ENCODE results near the gene LRRC8B. TPM values are rescaled to one million over a fixed set of nuclear protein-coding genes. Genes with fewer than 3 reads are reported as not detected.

The LRRC8B gene
- total RNA-seq, 2 experiments from 2014 or later = 41.1 to 42.1 TPM

DNA sequence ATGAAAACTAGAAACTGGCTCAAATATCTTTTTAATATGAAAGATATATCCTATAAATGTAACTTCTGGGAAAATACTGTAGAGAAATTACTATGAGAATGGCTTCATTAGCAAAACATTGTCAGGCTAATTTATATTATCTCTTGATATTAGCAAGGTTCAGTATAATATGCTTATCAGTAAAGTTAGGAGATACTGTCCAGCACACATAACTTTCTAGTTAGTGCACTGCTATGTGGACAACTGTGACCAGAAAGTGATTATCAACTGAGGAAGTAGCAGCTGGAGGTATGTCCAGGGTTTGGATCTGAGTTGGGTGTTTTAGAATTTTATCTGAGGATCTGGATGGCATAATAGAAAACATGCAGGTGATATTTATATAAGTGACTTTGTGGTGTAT lies 115.8 kb downstream of the LRRC8B start:
- Mint-ChIP-seq H3K4me3 (no peak overlapping the region), H3K36me3 (peaks cover 40% of the 10 kb centered on the region), H3K9me3 (peaks cover 10% of the 10 kb centered on the region), H3K27ac (peak overlapping the region; percentile 10), H3K27me3 (no peaks in the 10 kb centered on the region), H3K4me1 (ENCODE audit: low read depth) (peaks cover 76% of the 10 kb centered on the region)
- POLR2A ChIA-PET = interaction anchor here (2.4 kb wide), 1 partner anchor 26 kb away, joined by 5 read pairs; no protein-coding TSS in a partner anchor
- DNase-seq = no peak
- intact Hi-C loops (cut with micrococcal nuclease) = no loop called here
- CTCF ChIA-PET = interaction anchor here (1.1 to 1.2 kb wide), 2 partner anchors 122 to 157 kb away, joined by 3 to 6 read pairs; no protein-coding TSS in a partner anchor

GRCh38 chr1:89641781-89642180 lies 117.2 kb downstream of the LRRC8B start:
- peaks cover 68% of the 10 kb centered on the region for H3K4me1 Mint-ChIP-seq (ENCODE audit: low read depth)

DNA sequence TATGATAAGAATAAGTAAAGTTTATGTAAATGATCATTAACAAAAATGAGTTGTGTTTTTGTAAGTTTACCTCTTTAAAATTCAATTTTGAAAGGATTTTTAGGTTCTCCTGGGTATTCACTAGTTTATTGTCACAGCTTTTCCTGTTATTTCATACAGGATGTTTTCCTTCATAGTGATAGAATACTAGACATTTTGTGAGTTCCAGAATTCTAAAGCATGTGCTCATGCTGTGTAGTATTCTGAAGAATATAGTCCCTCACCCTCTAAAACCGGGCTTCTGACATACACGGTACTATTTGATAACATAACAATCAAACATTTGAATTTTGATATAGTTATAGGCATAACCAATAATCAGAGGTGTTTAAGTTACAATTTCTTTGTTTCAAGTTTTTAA lies 118.9 kb downstream of the LRRC8B start:
- intact Hi-C loops (cut with micrococcal nuclease) = no loop called here
- CTCF ChIA-PET = interaction anchor here (1.2 kb wide), 1 partner anchor 119 kb away, joined by 4 read pairs; no protein-coding TSS in a partner anchor
- H3K4me1 Mint-ChIP-seq (ENCODE audit: low read depth) = peaks cover 64% of the 10 kb centered on the region
- H3K36me3 Mint-ChIP-seq = peaks cover 44% of the 10 kb centered on the region
- POLR2A ChIA-PET = interaction anchor here (1.2 kb wide), 1 partner anchor 9 kb away, joined by 3 read pairs; no protein-coding TSS in a partner anchor
- no peaks in the 10 kb centered on the region for H3K27me3 Mint-ChIP-seq
- no peak overlapping the region for H3K4me3 Mint-ChIP-seq
- H3K9me3 Mint-ChIP-seq = peaks cover 24% of the 10 kb centered on the region
- DNase-seq = no peak
- H3K27ac Mint-ChIP-seq = peak overlapping the region; percentile 51

More at GRCh38 chr1:89641781-89642180, 117.2 kb downstream of the LRRC8B start:
- ChIA-PET POLR2A (interaction anchor here (2.4 kb wide), 1 partner anchor 25 kb away, joined by 5 read pairs; no protein-coding TSS in a partner anchor), CTCF (no interaction called here)
- no peaks in the 10 kb centered on the region for H3K27me3 Mint-ChIP-seq
- intact Hi-C loops (cut with micrococcal nuclease) = no loop called here
- H3K4me3 Mint-ChIP-seq = peak overlapping the region; percentile 10
- peaks cover 20% of the 10 kb centered on the region for H3K9me3 Mint-ChIP-seq
- no peak for DNase-seq
- H3K36me3 Mint-ChIP-seq = peaks cover 47% of the 10 kb centered on the region
- H3K27ac Mint-ChIP-seq = peak overlapping the region; percentile 75

DNA sequence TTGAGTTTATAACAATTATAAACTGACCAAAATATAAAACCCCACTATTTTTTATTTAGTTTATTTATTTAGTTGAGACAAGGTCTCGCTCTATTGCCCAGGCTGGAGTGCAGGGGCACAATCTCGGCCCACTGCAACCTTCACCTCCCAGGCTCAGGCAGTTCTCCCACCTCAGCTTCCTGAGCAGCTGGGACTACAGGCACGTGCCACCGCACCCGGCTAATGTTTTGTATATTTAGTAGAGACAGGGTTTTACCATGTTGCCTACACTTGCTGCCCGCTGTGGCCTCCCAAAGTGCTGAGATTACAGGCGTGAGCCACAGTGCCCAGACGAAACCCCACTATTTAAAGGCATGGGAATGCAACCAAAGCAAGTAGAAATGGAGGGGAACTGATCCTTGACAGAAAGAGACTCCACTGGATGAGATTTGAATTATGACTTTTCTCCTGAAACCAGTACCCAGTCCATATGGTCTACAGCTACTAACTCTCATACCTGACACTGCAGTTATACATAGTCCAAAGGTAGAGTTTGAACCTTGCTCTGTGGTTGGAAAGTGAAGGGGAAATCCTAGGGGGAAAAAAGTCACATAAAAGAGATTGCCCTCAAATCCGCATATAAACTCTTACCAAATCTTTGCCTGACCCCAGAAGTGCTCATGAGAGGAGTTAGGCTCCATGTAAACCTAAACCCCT lies 119.6 kb downstream of the LRRC8B start:
- Mint-ChIP-seq H3K27ac (peak overlapping the region; percentile 74), H3K27me3 (no peaks in the 10 kb centered on the region), H3K4me3 (no peak overlapping the region), H3K9me3 (peaks cover 24% of the 10 kb centered on the region), H3K36me3 (peaks cover 43% of the 10 kb centered on the region), H3K4me1 (ENCODE audit: low read depth) (peaks cover 66% of the 10 kb centered on the region)
- intact Hi-C loops (cut with micrococcal nuclease) = no loop called here
- no peak for DNase-seq
- CTCF ChIA-PET = interaction anchor here (0.6 to 3.1 kb wide), 3 partner anchors 11 to 119 kb away, joined by 4 to 21 read pairs (median 4); partner anchors contain the start of gene LRRC8C
- POLR2A ChIA-PET = no interaction called here

GRCh38 chr1:89646259-89646658 lies 121.6 kb downstream of the LRRC8B start:
- peaks cover 68% of the 10 kb centered on the region for H3K4me1 Mint-ChIP-seq (ENCODE audit: low read depth)
- peak overlapping the region; percentile 13 for H3K27ac Mint-ChIP-seq
- DNase-seq = no peak
- peaks cover 52% of the 10 kb centered on the region for H3K36me3 Mint-ChIP-seq
- ChIA-PET POLR2A (no interaction called here), CTCF (interaction anchor here (3.1 kb wide), 1 partner anchor 117 kb away, joined by 21 read pairs; no protein-coding TSS in a partner anchor)
- H3K27me3 Mint-ChIP-seq = no peaks in the 10 kb centered on the region
- intact Hi-C loops (cut with micrococcal nuclease) = no loop called here
- no peak overlapping the region for H3K4me3 Mint-ChIP-seq
- peaks cover 24% of the 10 kb centered on the region for H3K9me3 Mint-ChIP-seq

Other genes starting within 250 kb of the LRRC8B start
- under 1 TPM; 0.73 to 0.81 TPM for gene GBP6, start 160.8 kb upstream of the LRRC8B start, total RNA-seq
- 10 to 100 TPM; 36.4 to 40.4 TPM for gene LRRC8C, start 108.3 kb downstream of the LRRC8B start, total RNA-seq